Astrocyte (in vitro differentiated cells and primary cell): ENCODE results near the gene RUBCNL. TPM values are rescaled to one million over a fixed set of nuclear protein-coding genes. Genes with fewer than 3 reads are reported as not detected.
A peak's percentile ranks its signal among the peaks of the same experiment; 100 is the strongest.

ENCODE experiments used
- DNase-seq: peaks from one replicate; pipeline ENCODE4 v3.0.0-alpha.2; 2010; ENCODE audit warnings: low read depth
- FAIRE-seq: peaks from 2 replicates; lab custom pipeline; 2011; peaks lifted over from hg19 to GRCh38; lab: Jason Lieb, UNC
- H2AFZ ChIP-seq: 2 replicates; pipeline ENCODE4 v1.6.0; 2012; ENCODE audit warnings: low read depth, low read length, inconsistent platforms
- H3K27ac ChIP-seq: 2 replicates; pipeline ENCODE4 v1.5.1; 2011; ENCODE audit warnings: low read depth, low read length, inconsistent platforms
- H3K27me3 ChIP-seq: 2 replicates; pipeline ENCODE4 v1.6.0; 2011; ENCODE audit warnings: low read length, inconsistent platforms; ENCODE audit not compliant: insufficient read depth
- H3K36me3 ChIP-seq: 2 replicates; pipeline ENCODE4 v1.5.1; 2011; ENCODE audit warnings: low read length, inconsistent platforms; ENCODE audit not compliant: insufficient read depth
- H3K4me1 ChIP-seq: 2 replicates; pipeline ENCODE4 v1.5.1; 2011; ENCODE audit warnings: low read length, inconsistent platforms; ENCODE audit not compliant: insufficient read depth
- H3K4me2 ChIP-seq: 2 replicates; pipeline ENCODE4 v1.6.0; 2012; ENCODE audit warnings: low read length, inconsistent platforms
- H3K4me3 ChIP-seq: 2 replicates; pipeline ENCODE4 v1.5.1; 2011; ENCODE audit warnings: low read depth, mild to moderate bottlenecking, low read length, inconsistent platforms; ENCODE audit not compliant: insufficient read depth
- H3K79me2 ChIP-seq: 2 replicates; pipeline ENCODE4 v1.6.0; 2012; ENCODE audit warnings: mild to moderate bottlenecking, low read length, inconsistent platforms; ENCODE audit not compliant: insufficient read depth
- H3K9ac ChIP-seq: 2 replicates; pipeline ENCODE4 v1.6.0; 2012; ENCODE audit warnings: mild to moderate bottlenecking, low read length, inconsistent platforms
- H3K9me3 ChIP-seq: 2 replicates; pipeline ENCODE4 v1.5.1; 2012; ENCODE audit warnings: low read depth, mild to moderate bottlenecking, low read length, inconsistent platforms; ENCODE audit not compliant: insufficient read depth
- H4K20me1 ChIP-seq: 2 replicates; pipeline ENCODE4 v1.6.0; 2012; ENCODE audit warnings: low read length, inconsistent platforms; ENCODE audit not compliant: insufficient read depth
- H3K27ac Mint-ChIP-seq: one replicate; pipeline ENCODE4 v1.8.0; 2021; ENCODE audit warnings: mild to moderate bottlenecking, mixed read lengths; ENCODE audit not compliant: unreplicated experiment
- H3K27me3 Mint-ChIP-seq: one replicate; pipeline ENCODE4 v1.8.0; 2021; ENCODE audit warnings: low read depth, mixed read lengths; ENCODE audit not compliant: unreplicated experiment
- H3K36me3 Mint-ChIP-seq: one replicate; pipeline ENCODE4 v1.8.0; 2021; ENCODE audit warnings: low read depth, mixed read lengths; ENCODE audit not compliant: unreplicated experiment
- H3K4me1 Mint-ChIP-seq: one replicate; pipeline ENCODE4 v1.8.0; 2021; ENCODE audit warnings: low read depth, mixed read lengths; ENCODE audit not compliant: unreplicated experiment
- H3K4me3 Mint-ChIP-seq: one replicate; pipeline ENCODE4 v1.8.0; 2021; ENCODE audit warnings: mild to moderate bottlenecking, moderate library complexity, mixed read lengths; ENCODE audit not compliant: unreplicated experiment
- H3K9me3 Mint-ChIP-seq: one replicate; pipeline ENCODE4 v1.8.0; 2021; ENCODE audit warnings: mild to moderate bottlenecking, mixed read lengths; ENCODE audit not compliant: unreplicated experiment
- CTCF ChIP-seq: IDR thresholded peaks from 2 replicates; pipeline ENCODE4 v1.5.1; 2011; ENCODE audit warnings: low read depth, mild to moderate bottlenecking, inconsistent platforms, low read length, moderate library complexity; ENCODE audit not compliant: insufficient read depth
- EZH2 ChIP-seq: IDR thresholded peaks from 2 replicates; pipeline ENCODE4 v1.6.1; 2012; ENCODE audit warnings: mild to moderate bottlenecking, low read length, inconsistent platforms; ENCODE audit not compliant: insufficient read depth
- total RNA-seq: library from RNA; stranded (reverse); gene quantifications from 2 replicates; pipeline ENCODE4 v1.2.1, GENCODE V29; 2021

The RUBCNL gene
- total RNA-seq, 1 donor from 2014 or later = 1.5 TPM

DNA sequence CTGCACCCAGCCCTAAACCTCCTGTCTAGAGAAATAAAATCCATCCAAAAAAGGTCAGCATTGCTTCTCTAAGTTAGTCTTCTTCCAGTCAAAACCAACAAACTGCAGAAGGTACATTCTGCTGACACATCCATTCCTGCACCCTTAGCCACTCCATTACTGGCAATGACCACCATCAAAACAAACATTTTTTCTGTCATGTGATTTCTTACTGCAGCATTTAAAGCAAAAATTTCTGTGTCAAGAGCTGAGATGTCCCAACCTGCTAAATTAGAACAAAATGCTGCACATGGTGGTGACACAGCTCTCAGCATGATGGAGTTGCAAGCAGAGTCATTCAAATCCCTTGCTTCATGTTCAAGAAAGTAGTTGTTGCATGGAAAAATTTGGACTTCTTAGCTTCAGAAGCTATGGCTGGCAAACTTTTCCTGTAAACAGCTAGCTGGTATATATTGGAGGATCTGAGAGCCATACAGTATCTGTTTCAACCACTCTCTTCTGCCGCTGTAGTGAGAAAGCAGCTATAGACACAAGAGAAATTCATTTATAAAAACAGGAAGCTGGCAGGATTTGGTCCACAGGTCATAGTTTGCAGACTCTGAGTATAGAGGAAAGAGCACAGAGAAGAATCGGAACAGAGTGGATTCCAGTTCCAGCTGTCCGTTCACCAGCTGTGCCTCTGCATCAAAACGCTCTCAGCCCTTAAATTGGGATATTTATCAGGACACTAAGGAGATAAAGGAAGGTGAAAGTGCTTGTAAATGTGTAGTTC is 17.4 kb downstream of the RUBCNL start:
- Mint-ChIP-seq H3K9me3 (no peaks in the 10 kb centered on the region), H3K36me3 (peaks cover 2% of the 10 kb centered on the region), H3K27me3 (peaks cover 3% of the 10 kb centered on the region), H3K4me1 (peaks cover 42% of the 10 kb centered on the region), H3K4me3 (no peak overlapping the region), H3K27ac (peak overlapping the region; percentile 91)
- Histone ChIP-seq H3K4me1 (peaks cover 11% of the 10 kb centered on the region), H3K4me3 (no peak overlapping the region), H3K27ac (no peak overlapping the region), H4K20me1 (no peaks in the 10 kb centered on the region), H3K4me2 (peak overlapping the region; percentile 27), H3K27me3 (no peaks in the 10 kb centered on the region), H3K9me3 (no peaks in the 10 kb centered on the region), H3K9ac (no peak overlapping the region), H3K36me3 (no peaks in the 10 kb centered on the region), H3K79me2 (no peaks in the 10 kb centered on the region), H2AFZ (no peak overlapping the region)
- FAIRE-seq = peak; percentile 39
- DNase-seq = peak; percentile 74
- TF ChIP-seq CTCF (no peak), EZH2 (no peak)

- no peaks in the 10 kb centered on the region for H3K79me2 ChIP-seq
- Mint-ChIP-seq H3K9me3 (no peaks in the 10 kb centered on the region), H3K4me1 (peaks cover 42% of the 10 kb centered on the region), H3K27ac (peak overlapping the region; percentile 75), H3K4me3 (no peak overlapping the region), H3K36me3 (peaks cover 2% of the 10 kb centered on the region), H3K27me3 (peaks cover 3% of the 10 kb centered on the region)
- H3K27me3 ChIP-seq = no peaks in the 10 kb centered on the region
- H3K4me1 ChIP-seq = peaks cover 11% of the 10 kb centered on the region
- FAIRE-seq (no peak), DNase-seq (peak; percentile 53)
- TF ChIP-seq EZH2 (no peak), CTCF (no peak)
- H3K27ac ChIP-seq = no peak overlapping the region
- H3K4me2 ChIP-seq = no peak overlapping the region
- H3K4me3 ChIP-seq = no peak overlapping the region
- no peaks in the 10 kb centered on the region for H3K9me3 ChIP-seq
- no peaks in the 10 kb centered on the region for H3K36me3 ChIP-seq
- no peaks in the 10 kb centered on the region for H4K20me1 ChIP-seq
- H2AFZ ChIP-seq = no peak overlapping the region
- H3K9ac ChIP-seq = no peak overlapping the region
Observed at GRCh38 chr13:46367617-46368327, 19.3 kb downstream of the RUBCNL start.
